ENCODE results near the gene ATP6V0A4.

ATP6V0A4 gene

GRCh38 chr7:138661069-138661635 is 136.8 kb downstream of the ATP6V0A4 start:
- TF ChIP-seq ZNF274 (IDR thresholded peaks at IDR 0.05; ENCODE audit: low read depth, low read length) = no peak
- H3K4me3 ChIP-seq (ENCODE audit: low read length) = no peak overlapping the region

- TF ChIP-seq ZNF274 (IDR thresholded peaks at IDR 0.05; ENCODE audit: low read depth, low read length) = no peak
- H3K4me3 ChIP-seq (ENCODE audit: low read length) = no peak overlapping the region
Measured at GRCh38 chr7:138658889-138659288, 139.1 kb downstream of the ATP6V0A4 start.

DNA sequence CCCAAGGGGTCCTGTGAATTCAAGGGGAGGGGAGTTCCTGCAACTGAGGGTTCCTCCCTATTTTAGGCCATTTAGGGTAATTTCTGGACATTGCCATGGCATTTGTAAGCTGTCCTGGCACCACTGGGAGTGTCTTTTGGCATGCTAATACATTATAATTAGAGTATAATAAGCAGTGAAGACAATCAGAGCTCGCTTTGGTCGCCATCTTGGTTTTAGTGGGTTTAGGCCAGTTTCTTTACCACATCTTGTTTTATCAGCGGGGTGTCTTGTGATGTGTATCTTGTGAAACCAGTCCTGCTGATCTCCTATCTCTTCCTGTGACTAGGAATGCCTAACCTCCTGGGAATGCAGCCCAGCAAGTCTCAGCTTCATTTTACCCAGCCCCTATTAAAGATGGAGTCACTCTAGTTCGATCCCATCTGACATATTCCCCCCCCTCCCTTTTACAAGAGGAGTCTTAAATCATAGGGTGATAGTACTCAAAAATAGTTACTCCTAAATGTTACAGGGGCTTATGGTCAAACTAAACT is 140.1 kb downstream of the ATP6V0A4 start:
- no peak for TF ChIP-seq ZNF274 (IDR thresholded peaks at IDR 0.05; ENCODE audit: low read depth, low read length)
- H3K4me3 ChIP-seq (ENCODE audit: low read length) = no peak overlapping the region

DNA sequence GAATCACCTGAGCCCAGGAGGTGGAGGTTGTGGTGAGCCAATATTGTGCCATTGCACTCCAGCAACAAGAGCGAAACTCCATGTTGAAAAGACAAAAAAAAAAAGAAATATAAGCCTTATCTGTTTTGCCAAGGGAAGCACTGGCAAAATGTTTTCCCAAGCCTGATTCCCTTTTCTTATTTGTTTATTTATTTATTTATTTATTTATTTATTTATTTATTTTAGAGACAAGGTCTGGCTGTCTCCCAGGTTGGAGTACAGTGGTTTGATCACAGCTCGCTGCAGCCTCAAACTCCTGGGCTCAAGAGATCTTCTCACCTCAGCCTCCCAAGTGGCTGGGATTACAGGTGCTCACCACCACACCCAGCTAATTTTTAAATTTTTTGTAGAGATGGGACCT is 141.0 kb downstream of the ATP6V0A4 start:
- no peak for TF ChIP-seq ZNF274 (IDR thresholded peaks at IDR 0.05; ENCODE audit: low read depth, low read length)
- H3K4me3 ChIP-seq (ENCODE audit: low read length) = no peak overlapping the region

Data from GM08714 (cell line).